HG02763 (cell line): Measurements from ENCODE around the gene TSPEAR.

Experiments
- ATAC-seq: cut with Tn5 transposase; IDR thresholded peaks from one replicate; pipeline ENCODE4 v1.9.1; 2021; ENCODE audit warnings: mild to moderate bottlenecking, moderate library complexity; ENCODE audit not compliant: unreplicated experiment

TSPEAR gene

DNA sequence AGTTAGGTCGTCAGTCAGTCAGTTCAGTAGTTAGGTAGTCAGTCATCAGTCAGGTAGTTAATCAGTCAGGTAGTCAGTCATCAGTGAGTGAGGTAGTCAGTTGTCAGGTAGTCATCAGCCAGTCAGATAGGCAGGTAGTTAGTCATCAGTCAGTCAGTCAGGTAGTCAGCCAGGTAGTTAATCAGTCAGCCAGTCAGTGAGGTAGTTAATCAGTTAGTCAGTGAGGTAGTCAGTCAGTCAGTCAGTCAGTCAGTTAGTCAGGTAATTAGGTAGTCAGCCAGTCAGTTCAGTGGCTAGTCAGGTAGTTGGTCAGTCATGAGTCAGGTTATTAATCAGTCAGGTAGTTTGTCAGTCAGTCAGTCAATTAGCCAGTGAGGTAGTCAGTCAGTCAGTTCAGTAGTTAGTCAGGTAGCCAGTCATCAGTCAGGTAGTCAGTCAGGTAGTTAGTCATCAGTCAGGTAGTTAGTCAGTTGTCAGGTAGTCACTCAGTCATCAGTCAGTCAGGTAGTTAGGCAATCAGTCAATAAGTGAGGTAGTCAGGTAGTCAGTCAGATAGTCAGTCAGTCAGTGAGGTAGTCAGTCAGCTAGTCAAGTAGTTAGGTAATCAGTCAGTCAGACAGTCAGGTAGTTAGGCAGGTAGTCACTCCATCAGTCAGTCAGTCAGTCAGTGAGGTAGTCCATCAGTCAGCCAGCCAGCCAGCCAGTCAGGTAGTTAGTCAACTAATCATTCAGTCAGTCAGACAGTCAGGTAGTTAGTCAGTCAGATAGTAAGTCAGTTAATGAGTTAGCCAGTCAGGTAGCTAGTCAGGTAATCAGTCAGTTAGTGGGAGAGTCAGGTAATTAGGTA lies 187.6 kb downstream of the TSPEAR start:
- ATAC-seq: no peak

DNA sequence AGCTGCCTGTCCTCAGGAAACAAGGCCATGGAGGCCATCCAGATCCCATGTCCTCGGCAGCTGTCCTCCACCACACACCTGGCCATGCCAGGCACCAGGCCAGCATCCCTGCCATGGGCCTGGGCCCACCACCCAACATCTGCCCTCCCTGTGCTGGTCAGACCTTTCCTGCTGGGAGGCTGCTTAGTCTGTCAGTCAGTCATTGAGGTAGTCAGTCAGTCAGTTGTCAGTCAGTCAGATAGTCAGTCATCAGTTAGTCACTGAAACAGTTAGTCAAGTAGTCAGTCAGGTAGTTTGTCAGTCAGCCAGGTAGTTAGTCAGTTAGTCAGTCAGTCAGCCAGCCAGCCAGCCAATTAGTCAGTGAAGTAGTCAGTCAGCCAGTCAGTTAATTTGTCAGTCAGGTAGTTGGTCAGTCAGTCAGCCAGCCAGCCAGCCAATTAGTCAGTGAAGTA lies 188.6 kb downstream of the TSPEAR start:
- no peak for ATAC-seq

DNA sequence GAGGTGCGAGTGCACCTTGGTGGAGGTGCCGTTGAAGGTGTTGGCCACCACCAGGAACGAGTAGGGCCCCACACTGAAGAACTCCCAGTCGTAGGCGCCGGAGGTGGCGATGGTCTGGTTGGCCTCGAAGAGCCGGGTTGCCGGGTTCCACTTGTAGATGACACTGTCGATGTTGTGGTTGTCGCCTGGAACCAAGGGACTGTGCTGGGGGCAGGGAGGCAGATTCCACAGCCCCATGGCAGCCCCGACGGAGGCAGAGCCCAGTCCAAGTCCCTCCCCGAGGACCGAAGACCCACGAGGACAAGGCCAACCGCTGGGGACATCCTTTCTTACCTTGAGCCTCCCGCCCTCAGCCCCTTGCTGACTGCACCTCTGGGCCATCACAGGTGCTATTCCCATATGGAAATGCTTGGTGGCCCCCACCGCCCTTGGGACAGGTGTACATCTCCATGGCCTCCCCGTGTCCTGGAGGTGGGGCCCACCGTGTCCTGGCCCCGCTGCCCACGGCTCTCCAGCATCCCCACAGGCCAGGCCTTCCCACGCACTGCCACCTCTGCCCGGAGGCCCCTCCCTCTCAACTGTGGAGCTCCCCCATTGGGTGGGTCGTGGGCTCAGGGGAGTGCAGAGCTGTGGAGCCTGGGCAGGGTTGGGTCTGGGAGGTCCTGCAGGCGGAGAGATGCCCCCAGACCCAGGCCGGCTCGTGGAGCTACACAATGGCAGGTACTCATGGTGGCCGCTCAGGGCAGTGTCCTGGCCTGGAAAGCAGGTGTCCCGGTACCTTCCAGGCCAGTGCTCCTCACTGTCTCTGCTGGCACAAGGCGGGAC lies 189.2 kb downstream of the TSPEAR start:
- no peak for ATAC-seq

DNA sequence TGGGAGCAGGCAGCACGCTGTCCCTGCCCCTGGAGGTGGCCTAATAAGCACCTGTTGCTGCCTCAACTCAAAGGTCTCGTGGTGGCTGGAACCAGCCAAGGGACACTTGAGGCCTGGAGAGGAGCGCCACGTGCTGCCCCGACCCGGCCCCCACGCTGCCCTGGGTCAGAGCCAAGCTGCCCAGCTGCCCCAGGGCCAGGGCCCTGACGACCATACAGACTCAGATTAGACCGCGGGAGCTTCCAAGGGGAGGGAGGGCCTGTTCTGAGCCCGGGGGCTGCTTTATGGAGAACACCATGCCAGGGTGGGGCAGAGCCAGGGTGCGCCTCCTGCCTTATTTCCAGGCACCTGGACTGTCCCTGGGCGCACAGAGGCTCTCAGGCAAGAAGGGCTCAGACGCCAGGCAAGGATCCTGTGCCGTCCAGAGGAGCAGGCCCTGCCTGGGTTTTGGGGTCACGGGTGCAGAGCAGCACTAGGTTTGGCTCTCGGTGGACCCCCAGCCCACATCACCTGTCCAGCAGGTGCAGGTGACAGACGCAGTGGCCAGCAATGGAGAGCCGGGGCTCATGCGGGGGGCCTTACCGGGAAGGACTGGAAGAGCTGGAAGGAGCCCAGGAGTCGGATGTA lies 190.0 kb downstream of the TSPEAR start:
- ATAC-seq: no peak

DNA sequence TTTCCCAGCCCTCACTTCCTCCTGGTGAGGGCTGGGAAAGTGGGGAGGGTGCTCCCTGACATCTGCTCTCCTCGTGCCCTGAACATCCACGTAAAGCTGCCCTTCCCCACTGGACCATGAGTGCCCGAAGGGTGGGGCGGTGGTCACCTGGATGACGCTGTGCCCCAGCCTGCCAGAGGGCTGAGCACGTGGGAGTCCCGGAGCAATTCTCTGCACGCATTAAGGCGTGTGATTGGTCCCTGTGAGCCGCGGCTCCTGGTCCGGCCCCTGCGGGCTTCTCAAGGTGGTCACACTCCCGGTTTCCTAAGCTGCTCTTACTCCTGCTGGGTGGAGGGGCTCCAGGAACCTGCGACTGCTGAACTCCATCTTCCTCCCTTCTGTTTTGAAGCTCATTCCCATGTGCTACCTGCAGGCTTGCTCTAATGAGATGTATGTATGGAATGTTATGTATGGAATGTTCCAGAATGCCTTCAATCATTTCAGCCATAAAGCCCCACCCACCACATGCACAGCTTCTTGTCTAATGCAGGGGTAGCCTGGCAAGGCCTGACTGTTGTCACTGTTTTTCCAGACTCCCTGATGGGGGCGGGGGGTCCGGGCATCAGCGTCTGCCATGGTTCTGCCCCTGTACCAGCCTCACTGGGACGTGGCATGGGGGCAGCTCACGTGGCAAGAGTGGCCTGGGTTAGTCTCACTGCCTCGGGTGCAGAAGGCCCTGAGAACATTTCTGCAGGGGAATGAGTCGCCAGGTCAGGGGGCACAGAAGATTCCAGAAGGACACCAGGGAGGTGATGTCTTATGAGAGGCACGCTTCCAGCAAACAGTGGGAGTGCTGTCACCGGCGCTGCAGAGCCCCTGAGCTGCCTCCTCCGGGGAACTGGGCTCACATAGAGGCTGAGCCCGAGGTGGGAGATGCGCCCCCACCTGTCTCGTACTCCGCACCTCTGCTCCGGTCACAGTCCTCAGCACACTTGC lies 190.8 kb downstream of the TSPEAR start:
- no peak for ATAC-seq

DNA sequence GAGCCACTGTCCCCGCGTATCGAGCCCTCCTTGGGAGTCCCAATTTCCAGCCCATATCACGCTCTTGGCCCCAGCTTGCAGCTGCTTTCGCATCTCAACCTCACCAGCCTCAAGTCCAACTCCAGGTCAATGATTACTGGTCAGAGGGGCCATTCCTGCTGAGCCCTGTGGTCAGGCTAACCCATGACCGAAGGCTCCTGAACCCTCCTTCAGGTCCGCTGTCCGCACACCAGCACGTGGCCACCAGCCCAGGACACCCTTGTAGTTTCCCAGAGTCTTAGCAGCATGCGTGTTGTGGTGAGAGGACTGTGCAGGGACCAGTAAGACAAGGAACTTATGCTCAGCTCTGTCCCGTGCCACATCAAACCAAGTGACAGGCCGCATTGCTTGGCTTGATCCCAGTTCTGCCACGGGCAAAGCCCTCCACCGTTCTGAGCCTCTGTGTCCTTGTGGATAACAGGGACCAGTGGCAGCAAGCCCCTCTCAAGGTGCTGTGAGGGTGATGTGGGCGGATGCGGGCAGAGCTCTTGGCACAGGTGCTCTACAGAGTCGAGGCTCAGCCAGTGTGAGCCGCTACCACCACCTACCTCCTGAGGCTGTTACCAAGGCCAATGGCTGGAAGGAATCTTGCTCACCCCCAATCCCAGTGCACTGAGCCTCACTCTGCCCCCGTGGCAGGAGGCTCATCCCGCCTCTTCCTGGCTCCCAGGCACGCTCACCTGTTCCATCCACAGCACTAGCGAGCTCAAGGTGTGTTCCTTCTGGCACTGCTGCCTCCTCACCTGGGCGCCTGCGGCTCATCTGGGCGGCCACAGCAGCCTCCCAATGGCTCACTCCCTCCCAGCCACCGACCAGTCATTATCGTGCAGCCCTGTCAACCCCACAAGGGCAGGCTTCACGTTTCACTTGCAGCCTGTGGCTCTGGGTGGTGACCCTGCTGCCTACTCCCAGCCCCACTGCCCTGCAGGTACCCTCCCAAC lies 191.7 kb downstream of the TSPEAR start:
- no peak for ATAC-seq

DNA sequence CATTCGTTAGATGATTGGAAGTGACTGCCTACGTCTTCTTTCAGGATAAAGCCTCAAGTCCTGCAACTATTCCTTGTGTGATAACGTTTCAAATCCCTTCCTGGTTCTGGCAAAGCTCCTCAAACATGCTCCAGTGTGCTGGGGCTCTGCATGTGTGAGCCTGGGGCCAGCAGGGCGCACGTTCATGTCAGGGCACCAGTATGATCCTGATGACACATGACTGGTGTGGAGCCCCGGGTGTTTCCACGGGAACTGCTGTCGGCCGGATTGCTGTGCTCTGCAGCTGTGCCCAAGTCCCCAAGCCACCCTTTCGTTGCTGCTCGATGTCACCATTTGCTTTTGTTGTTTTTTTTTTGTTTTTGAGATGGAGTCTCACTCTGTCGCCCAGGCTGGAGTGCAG lies 192.7 kb downstream of the TSPEAR start:
- ATAC-seq: no peak

DNA sequence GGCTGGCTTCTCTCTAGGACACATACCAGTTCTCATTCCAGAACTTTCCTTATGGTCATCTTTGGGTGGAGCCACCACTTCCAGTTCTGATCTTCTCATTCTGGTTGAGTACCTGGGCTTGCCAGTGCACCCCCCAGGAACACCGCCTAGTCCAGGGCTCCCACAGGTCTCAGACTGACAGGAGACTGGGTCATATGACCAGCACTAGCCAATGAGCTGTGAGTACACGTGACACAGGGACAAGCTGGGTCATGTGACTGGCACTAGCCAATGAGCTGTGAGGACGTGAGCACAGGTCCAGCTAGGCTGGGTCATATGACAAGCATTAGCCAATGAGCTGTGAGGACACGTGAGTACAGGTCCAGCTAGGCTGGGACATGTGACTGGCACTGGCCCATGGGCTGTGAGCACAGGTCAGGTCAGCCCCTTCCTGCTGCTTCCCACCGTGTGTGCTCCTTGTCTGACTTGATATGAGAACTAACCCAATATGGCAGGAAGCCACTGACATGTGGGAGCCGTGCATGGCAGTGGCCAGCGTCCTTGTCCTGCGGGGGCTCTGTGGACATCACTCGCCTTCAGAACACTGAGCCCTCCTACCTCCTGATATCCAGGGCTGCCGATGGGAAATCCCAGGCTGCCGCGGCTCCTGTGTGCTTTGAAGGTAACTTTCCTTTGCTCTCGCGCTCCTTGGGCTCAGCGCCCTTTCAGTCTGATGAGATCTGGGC lies 194.0 kb downstream of the TSPEAR start:
- no peak for ATAC-seq

DNA sequence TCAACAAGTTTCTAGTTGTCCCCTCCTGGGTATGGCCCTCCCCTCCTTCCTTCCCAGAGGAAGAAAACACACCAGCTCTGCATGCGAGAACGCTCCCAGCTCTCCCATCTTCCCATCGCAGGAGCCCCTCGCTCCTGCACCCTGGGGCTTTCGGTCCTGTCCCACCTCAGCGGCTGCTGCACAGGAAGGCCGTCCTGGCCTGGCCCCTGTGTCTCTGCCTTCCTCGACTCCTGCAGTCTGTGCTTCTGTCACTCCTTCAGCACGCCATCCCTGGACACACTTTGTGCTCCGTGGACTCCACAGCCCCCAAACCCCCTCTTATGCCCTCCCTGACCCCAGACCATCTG lies 194.6 kb downstream of the TSPEAR start:
- ATAC-seq: no peak

DNA sequence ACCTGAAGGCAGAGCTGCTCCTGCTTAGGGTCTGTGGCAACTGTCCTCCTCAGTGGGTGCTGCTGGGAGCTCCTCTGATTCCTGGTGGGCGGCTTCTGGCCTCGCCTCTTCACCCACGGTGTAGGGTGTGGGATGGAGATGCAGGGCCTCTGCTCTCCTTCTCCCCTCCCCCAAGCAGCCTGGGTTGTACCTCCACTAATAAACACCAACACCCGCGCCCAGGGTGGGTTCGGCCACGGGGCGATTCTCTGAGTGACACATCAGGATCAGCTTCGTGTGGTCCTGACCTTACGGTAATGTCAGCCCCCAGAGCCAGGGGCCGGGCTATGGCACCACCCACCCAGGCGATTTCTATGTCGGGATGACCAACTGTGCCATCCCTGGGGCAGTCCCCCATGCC lies 195.0 kb downstream of the TSPEAR start:
- ATAC-seq: no peak

DNA sequence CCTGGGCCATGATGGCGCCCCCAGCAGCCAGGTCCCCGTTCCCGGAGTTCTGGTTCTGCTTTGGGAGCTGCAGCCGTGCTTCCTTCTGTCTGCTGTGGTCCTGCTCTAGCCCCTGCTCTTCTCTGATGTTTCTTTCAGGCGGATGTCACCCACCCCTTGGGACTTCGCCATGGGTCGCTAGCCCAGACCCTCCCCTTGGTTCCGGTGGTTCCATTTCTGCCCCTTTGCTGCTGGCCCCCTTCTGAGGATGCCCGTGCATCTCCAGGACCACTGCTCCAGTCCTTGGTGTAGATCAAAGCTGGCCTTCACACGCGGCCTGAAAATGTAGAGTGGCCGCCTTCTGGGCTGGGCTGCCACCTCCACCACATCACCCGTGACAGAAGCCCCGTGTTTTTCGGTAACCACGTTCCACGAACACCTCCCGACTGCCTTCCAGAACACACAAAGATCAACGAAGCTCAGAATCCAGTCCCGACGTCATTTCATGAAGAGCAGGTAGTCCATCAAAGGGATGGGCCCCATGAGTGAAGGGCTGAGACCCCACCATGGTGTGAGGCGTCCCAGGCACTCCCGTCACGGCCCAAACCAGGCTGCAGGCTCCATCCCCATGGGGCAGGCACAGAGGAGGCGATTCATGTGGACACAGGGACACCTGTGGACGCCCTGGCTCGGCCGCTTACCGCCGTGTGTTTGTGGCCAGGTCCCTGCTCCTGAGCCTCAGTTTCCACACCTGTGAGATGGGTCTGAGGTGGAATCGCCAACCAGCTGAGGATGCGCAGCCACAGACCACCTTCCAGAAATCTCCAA lies 195.8 kb downstream of the TSPEAR start:
- ATAC-seq: no peak

DNA sequence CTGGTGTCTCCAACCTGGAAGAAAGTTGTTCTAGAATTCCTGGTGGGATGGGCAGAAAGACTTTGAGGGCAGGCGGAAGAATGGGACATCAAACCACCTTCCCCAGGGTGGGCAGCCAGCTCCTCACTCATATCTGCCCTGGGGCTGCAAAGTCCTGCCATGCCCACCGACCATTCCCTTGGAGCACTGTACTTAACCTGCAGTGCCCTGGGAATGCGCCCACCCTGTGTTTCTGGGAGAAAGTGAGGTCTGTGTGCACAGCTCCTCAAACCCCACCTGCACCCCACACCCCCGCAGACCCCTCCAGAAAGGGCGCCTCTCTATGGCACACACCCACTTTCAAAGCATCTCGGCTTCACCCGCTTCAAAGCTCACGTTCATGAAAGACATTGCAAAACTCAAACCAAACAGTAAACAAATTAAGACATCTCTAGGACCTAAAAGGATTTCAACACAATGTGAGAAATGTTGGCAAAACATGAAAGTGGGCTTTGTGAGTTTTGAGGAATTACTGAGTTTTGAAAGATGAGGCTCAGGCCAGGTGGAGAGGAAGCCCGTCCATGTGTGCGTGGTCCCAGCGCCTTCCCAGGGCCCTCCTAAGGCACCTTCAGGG lies 196.5 kb downstream of the TSPEAR start:
- ATAC-seq: no peak

DNA sequence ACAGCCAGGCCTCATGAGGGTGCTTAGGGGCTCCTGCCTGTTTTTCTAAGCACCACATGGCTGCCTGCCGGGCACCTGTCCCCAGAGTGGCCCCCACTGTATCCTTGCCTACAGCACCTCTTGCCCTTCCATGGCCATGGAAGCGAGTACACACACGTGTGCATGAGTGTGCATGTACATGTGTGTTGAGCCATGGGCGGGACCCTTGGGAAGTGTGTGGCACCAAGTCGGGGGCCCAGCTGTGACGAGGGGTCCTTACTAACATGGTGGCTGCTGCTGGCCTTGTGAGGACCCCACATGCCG lies 197.2 kb downstream of the TSPEAR start:
- ATAC-seq: no peak

DNA sequence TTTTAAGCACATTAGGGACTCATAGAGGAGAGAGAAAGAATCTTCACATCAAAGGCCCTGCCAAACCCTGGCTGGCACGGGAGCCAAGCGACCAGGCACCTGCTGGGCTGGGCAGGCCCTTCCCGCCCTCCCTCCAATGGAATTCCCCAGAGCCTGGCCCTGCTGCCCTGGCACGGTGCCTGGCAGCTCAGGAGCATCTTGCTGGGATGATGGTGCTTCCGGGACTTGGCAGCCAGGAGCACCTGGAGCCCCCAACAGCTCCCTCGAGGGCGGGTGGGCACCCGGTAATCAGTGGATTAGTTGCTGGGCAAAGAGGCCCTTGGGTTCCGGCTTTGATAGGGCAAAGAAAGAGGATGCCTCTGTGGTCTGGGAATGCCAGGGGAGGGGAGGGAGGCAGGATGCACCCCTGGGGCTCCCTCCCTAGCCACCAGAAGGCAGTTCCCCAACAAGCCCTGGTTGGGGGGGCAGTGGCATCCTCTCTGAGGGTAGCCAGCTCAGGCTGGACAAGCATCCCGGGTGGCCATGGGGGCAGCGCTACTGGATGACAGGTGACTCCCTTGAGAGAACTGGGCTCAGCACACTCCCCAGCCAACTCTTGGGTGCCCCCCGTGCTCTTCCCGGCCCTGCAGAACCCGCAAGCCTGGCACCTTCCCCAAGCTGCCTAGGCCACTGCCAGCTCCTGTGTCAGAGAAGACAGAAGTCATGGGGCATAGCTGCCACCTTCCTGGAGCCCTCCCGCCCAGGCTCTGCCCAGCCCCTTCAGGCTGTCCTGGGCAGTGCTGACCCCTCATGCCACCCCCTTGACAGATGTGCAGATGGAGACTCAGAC lies 197.8 kb downstream of the TSPEAR start:
- ATAC-seq: no peak

DNA sequence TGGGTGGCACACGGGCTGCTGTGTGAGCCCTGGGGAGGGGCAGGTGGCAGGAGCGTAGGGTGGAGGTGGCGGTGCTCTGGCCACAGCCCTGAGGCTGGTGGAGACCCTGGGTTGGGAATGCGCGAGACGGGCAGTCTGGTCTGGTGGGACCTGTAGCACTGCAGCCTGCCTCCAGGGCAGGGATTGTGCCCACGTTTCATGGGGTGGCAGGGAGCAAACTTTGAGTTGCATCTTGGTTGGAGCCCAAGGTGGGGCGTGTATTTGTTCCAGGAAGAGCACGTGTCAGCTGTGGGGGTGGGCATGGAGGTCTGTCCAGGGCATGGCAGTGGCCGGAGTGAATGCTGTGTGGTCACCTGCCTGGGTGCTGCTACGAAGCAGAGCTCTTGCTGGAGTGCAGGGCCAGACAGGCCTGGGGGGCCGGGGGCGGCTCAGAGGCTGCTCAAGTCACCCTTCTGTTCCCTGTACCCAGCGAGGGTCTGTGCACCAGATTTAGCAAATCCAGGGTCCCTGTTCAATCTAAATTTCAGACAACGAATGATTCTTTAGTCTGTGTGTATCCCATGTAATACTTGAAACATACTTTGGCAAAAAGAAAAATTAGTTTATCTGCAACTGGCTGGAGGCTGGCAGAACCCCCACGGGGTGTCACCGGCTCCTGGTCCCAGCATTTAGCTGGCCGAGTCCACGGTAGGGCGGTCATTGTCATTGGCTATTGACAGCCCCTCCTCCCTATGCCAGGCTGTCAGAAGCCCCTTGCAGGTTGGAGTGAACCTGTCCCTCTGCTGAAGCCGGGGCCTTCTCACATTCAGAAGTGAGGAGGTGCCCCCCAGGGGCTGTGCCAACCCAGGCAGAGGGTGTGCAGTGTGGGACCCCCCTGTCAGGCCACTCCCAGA lies 198.6 kb downstream of the TSPEAR start:
- ATAC-seq: no peak

DNA sequence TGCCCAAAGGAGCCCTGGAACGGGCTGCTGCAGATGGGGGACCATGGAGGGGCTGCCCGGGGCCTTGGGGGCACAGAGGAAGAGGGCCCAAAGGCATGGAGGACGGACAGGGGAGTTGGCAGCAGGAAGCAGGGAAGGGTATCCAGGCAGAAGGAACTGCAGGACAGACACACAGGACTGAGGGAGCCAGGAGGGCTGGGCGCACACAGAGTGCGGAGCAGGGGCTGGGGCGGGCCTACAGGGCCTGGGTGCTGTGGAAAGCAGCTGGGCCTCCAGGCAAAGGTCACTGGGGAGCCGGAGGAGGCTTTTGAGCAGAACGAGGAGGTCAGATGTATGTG lies 199.5 kb downstream of the TSPEAR start:
- no peak for ATAC-seq
